H1 (cell line): Measurements from ENCODE around the gene TAS2R46. TPM values are rescaled to one million over a fixed set of nuclear protein-coding genes. Genes with fewer than 3 reads are reported as not detected.

Source experiments
- EZH2 ChIP-seq: fragments of 200-600 bp; sonication (generic); IDR thresholded peaks from 2 replicates; pipeline ENCODE4 v1.7.1; 2012; ENCODE audit warnings: low read depth, mild to moderate bottlenecking, moderate library complexity, low read length, inconsistent platforms; ENCODE audit not compliant: severe bottlenecking
- polyA plus RNA-seq, 7 experiments: library from polyadenylated mRNA; depleted of rRNA in 3 of 7; stranded (reverse) in 5 of 7; unstranded in 2 of 7; fragments of >200 nt in 5 of 7; fragments of 200-250 nt in 2 of 7; gene quantifications; 1 replicate in 5 of 7; 2 replicates in 1 of 7; 4 replicates in 1 of 7; pipeline versions ENCODE4 v1.2.1 to v1.2.3, GENCODE V29; 2011 to 2013; ENCODE audit warnings: missing spikeins in 2 of 7, mixed read lengths in 2 of 7
- total RNA-seq: library from RNA; stranded (reverse); fragmentation: NEBNext Ultra II Directional; extraction: Animal tissue kit (Norgen Biotek cat#: 25700); gene quantifications from 2 replicates; pipeline ENCODE4 v1.2.1, GENCODE V29; 2021

Gene TAS2R46
- total and polyA plus RNA-seq, 2 of the 8 experiments (the other 6 are each of a cell fraction or from before 2014, with no cell fraction given) = 0.14 TPM; not detected in 1

GRCh38 chr12:11031307-11031706 is 30.8 kb downstream of the TAS2R46 start, which contains the start of gene TAS2R31 (continued):
- no peak for TF ChIP-seq EZH2
